ENCODE results near the gene COPB1. TPM values are rescaled to one million over a fixed set of nuclear protein-coding genes. Genes with fewer than 3 reads are reported as not detected.

Gene COPB1
- total and polyA plus RNA-seq, 2 of the 8 experiments (the other 6 are each of a cell fraction or from before 2014, with no cell fraction given), result 28.7 to 72.1 TPM

DNA sequence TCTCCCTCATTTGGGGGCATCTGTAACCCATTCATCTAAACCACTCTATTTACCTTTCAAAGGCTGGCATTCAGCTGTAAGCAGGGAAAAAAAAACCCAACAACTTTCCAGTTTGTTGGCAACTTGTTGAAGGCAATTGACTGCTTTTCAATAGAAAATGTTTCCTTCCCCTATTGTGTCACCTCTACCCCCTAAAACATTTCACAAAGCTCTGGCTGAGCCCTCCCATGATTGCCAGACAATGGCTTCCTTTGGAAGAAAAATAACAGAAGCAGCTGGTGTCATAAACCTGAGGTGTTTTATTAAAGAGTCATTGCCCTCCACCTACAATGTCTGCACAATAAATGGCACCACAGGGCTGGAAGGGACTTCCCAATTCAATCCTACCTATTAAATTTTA lies 42.7 kb upstream of the COPB1 start:
- DNase-seq (ENCODE audit: low read depth in 1 of 2, low spot score in 2 of 2) (no peak), FAIRE-seq (no peak)
- H4K20me1 ChIP-seq (replicated peaks in 1 of 2; ENCODE audit: control insufficient read depth in 1 of 2, insufficient read depth in 2 of 2, low read length in 2 of 2), result no peaks in the 10 kb centered on the region
- H2AK5ac ChIP-seq (ENCODE audit: low read depth, low read length), result no peak overlapping the region
- H3K4me3 ChIP-seq (ENCODE audit: extremely low read depth in 1 of 4, insufficient read depth in 2 of 4, low read depth in 3 of 4, low read length in 4 of 4), result no peak overlapping the region
- H4K8ac ChIP-seq (ENCODE audit: extremely low read depth, insufficient read depth, low read length), result no peak overlapping the region
- H4K5ac ChIP-seq (ENCODE audit: insufficient read length, low read depth, low read length), result no peak overlapping the region
- H3K36me3 ChIP-seq (ENCODE audit: control insufficient read depth in 2 of 4, insufficient read depth in 4 of 4, low read length in 3 of 4), result no peaks in the 10 kb centered on the region
- H2BK20ac ChIP-seq (ENCODE audit: low read length), result no peak overlapping the region
- H3K27me3 ChIP-seq (replicated peaks in 1 of 4; ENCODE audit: control insufficient read depth in 3 of 4, extremely low read depth in 1 of 4, insufficient read depth in 3 of 4, low read length in 3 of 4), result no peaks in the 10 kb centered on the region; a peak in 2 of 7 replicates
- H3K9me3 ChIP-seq (ENCODE audit: insufficient read depth in 2 of 2, low read depth in 1 of 2, low read length in 1 of 2), result no peaks in the 10 kb centered on the region
- no peak overlapping the region for H2BK12ac ChIP-seq (ENCODE audit: low read depth, low read length)
- TF ChIP-seq, protein P1, sequence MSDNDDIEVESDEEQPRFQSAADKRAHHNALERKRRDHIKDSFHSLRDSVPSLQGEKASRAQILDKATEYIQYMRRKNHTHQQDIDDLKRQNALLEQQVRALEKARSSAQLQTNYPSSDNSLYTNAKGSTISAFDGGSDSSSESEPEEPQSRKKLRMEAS (IDR thresholded peaks at IDR 0.05), result no peak
- TF ChIP-seq PHF8 (conservative IDR thresholded peaks at IDR 0.05; ENCODE audit: low read depth, low read length), result no peak
- no peak for TF ChIP-seq BRCA1 (IDR thresholded peaks at IDR 0.05; ENCODE audit: low read depth, low read length)
- no peak for TF ChIP-seq NANOG (IDR thresholded peaks at IDR 0.05; ENCODE audit: insufficient read depth, low read depth, low read length, poor library complexity, severe bottlenecking)
- no peak for TF ChIP-seq SP4 (IDR thresholded peaks at IDR 0.05; ENCODE audit: low read length)
- TF ChIP-seq POU5F1 (IDR thresholded peaks at IDR 0.05; ENCODE audit: low read depth, low read length), result no peak
- TF ChIP-seq BACH1 (IDR thresholded peaks at IDR 0.05; ENCODE audit: low read length), result no peak
- TF ChIP-seq CHD1 (IDR thresholded peaks at IDR 0.05; ENCODE audit: low read depth, low read length), result no peak
- no peak for TF ChIP-seq KDM1A (IDR thresholded peaks at IDR 0.05; ENCODE audit: borderline replicate concordance, low read length)
- no peak for TF ChIP-seq GABPA (IDR thresholded peaks at IDR 0.05; ENCODE audit: borderline replicate concordance, insufficient read depth, low read length)
- no peak for TF ChIP-seq KDM4A (IDR thresholded peaks at IDR 0.05; ENCODE audit: low read depth, low read length, severe bottlenecking)
- no peak for TF ChIP-seq CREB1 (IDR thresholded peaks at IDR 0.05)
- TF ChIP-seq KDM5A (IDR thresholded peaks at IDR 0.05; ENCODE audit: low read length), result no peak
- no peak for TF ChIP-seq CEBPB (IDR thresholded peaks at IDR 0.05; ENCODE audit: low read depth, low read length)
- no peak for TF ChIP-seq MAFK (IDR thresholded peaks at IDR 0.05; ENCODE audit: low read depth, low read length)
- no peak overlapping the region for H2BK5ac ChIP-seq (ENCODE audit: low read depth, low read length)
- H3K14ac ChIP-seq (ENCODE audit: insufficient read length), result no peak overlapping the region
- H3K27ac ChIP-seq (ENCODE audit: low read depth, low read length), result no peak overlapping the region
- no peak overlapping the region for H2BK15ac ChIP-seq (ENCODE audit: low read length)
- POLR2A ChIA-PET (ENCODE audit: partially characterized antibody), result interaction anchor here (0.9 kb wide), 1 partner anchor 27 kb away, joined by 3 read pairs; no protein-coding TSS in a partner anchor
- no peaks in the 10 kb centered on the region for H3K23me2 ChIP-seq (ENCODE audit: low read depth, low read length)
- H3K4me1 ChIP-seq (replicated peaks in 1 of 4; ENCODE audit: control insufficient read depth in 3 of 4, insufficient read depth in 4 of 4, low read length in 3 of 4), result peaks cover 2 to 7% (median 6%) of the 10 kb centered on the region in 4 experiments
- H3K9ac ChIP-seq (replicated peaks in 1 of 4; ENCODE audit: extremely low read depth in 1 of 4, low read depth in 3 of 4, low read length in 3 of 4), result no peak overlapping the region
- H3K4me2 ChIP-seq (ENCODE audit: insufficient read depth in 1 of 2, low read depth in 2 of 2, low read length in 2 of 2), result peak overlapping the region in 1 of 2 experiments; percentile 32; a peak in 1 of 4 replicates
- H2BK120ac ChIP-seq (replicated peaks; ENCODE audit: low read depth, low read length), result no peak overlapping the region
- CTCF ChIA-PET (ENCODE audit: partially characterized antibody), result interaction anchor here (0.8 to 3.6 kb wide), 6 partner anchors 81 to 573 kb away, joined by 3 to 21 read pairs (median 4); partner anchors contain the start of gene INSC
- no peak overlapping the region for H2AFZ ChIP-seq (ENCODE audit: low read length)
- H3K56ac ChIP-seq (replicated peaks; ENCODE audit: insufficient read length, low read depth, low read length), result no peak overlapping the region
- no peaks in the 10 kb centered on the region for H3K79me2 ChIP-seq (ENCODE audit: control insufficient read depth in 1 of 2, insufficient read depth in 2 of 2, low read length in 2 of 2)
- no peak overlapping the region for H4K91ac ChIP-seq (replicated peaks; ENCODE audit: insufficient read length, low read length)
- H3K4ac ChIP-seq (replicated peaks; ENCODE audit: insufficient read length, low read depth, low read length), result no peak overlapping the region
- no peaks in the 10 kb centered on the region for H3K79me1 ChIP-seq (ENCODE audit: low read depth, low read length)
- no peak overlapping the region for H3K18ac ChIP-seq (ENCODE audit: extremely low read depth, low read length)
- no peak overlapping the region for H3K23ac ChIP-seq (ENCODE audit: insufficient read length)

All from H1 (cell line).